HT-29 (cell line): ENCODE results near the gene RTN4IP1. TPM values are rescaled to one million over a fixed set of nuclear protein-coding genes. Genes with fewer than 3 reads are reported as not detected.
A peak's percentile ranks its signal among the peaks of the same experiment; 100 is the strongest.

Source experiments
- DNase-seq: peaks from one replicate; pipeline ENCODE4 v3.0.0-alpha.2; 2015; ENCODE audit warnings: low spot score
- total RNA-seq: library from RNA; depleted of rRNA; stranded (reverse); fragments of >200 nt; shearing (Covaris generic); gene quantifications from 2 replicates; pipeline ENCODE4 v1.2.3, GENCODE V29; 2014

RTN4IP1 gene
- total RNA-seq, 1 experiment from 2014 or later, result 4.4 TPM

- DNase-seq, result no peak
Observed at GRCh38 chr6:106547601-106548453, 81.5 kb downstream of the RTN4IP1 start.

GRCh38 chr6:106546691-106547414, 82.4 kb downstream of the RTN4IP1 start:
- DNase-seq, result peak; percentile 47

- peak; percentile 53 for DNase-seq
Observed at GRCh38 chr6:106546261-106546690, 83.0 kb downstream of the RTN4IP1 start.

GRCh38 chr6:106540907-106541306, 88.4 kb downstream of the RTN4IP1 start:
- no peak for DNase-seq

- no peak for DNase-seq
Observed at GRCh38 chr6:106540432-106540831, 88.9 kb downstream of the RTN4IP1 start.

- DNase-seq, result no peak
Observed at GRCh38 chr6:106539936-106540335, 89.4 kb downstream of the RTN4IP1 start.

GRCh38 chr6:106538145-106538544, 91.2 kb downstream of the RTN4IP1 start:
- no peak for DNase-seq

- DNase-seq, result no peak
Observed at GRCh38 chr6:106537662-106538061, 91.6 kb downstream of the RTN4IP1 start.

GRCh38 chr6:106536851-106537250, 92.4 kb downstream of the RTN4IP1 start:
- DNase-seq, result no peak

GRCh38 chr6:106536357-106536756, 92.9 kb downstream of the RTN4IP1 start:
- no peak for DNase-seq

- no peak for DNase-seq
Observed at GRCh38 chr6:106535012-106535411, 94.3 kb downstream of the RTN4IP1 start.

- DNase-seq, result no peak
Observed at GRCh38 chr6:106534564-106534982, 94.7 kb downstream of the RTN4IP1 start.

GRCh38 chr6:106534004-106534403, 95.3 kb downstream of the RTN4IP1 start:
- no peak for DNase-seq

- no peak for DNase-seq
Observed at GRCh38 chr6:106533054-106533453, 96.2 kb downstream of the RTN4IP1 start.

- no peak for DNase-seq
Observed at GRCh38 chr6:106530502-106530901, 98.8 kb downstream of the RTN4IP1 start.

GRCh38 chr6:106530026-106530425, 99.3 kb downstream of the RTN4IP1 start:
- DNase-seq, result no peak

- no peak for DNase-seq
Observed at GRCh38 chr6:106529438-106529837, 99.9 kb downstream of the RTN4IP1 start.

GRCh38 chr6:106528521-106528920, 100.8 kb downstream of the RTN4IP1 start:
- DNase-seq, result no peak

- DNase-seq, result no peak
Observed at GRCh38 chr6:106527979-106528378, 101.3 kb downstream of the RTN4IP1 start.

- DNase-seq, result no peak
Observed at GRCh38 chr6:106527117-106527516, 102.2 kb downstream of the RTN4IP1 start.

GRCh38 chr6:106525882-106526275, 103.4 kb downstream of the RTN4IP1 start:
- no peak for DNase-seq

- peak; percentile 56 for DNase-seq
Observed at GRCh38 chr6:106525107-106525881, 104.0 kb downstream of the RTN4IP1 start.
